Tibial nerve (tissue), 4 donors: ENCODE data around the gene MUC5AC.

ENCODE experiments used
- CTCF ChIP-seq, 5 experiments: fragments of 200-600 bp in 3 of 5; fragments of 450-650 bp in 2 of 5; sonication (generic) in 3 of 5; IDR thresholded peaks; one replicate each; pipeline ENCODE4 v1.5.1; 2016 to 2019; ENCODE audit warnings: antibody characterized with exemption in 5 of 5, mild to moderate bottlenecking in 3 of 5, moderate library complexity in 2 of 5
- EP300 ChIP-seq, 2 donors: sonication (generic); formaldehyde crosslinking; IDR thresholded peaks; one replicate each; pipeline ENCODE4 v1.6.1; 2017; ENCODE audit warnings: antibody characterized with exemption in 2 of 2, mild to moderate bottlenecking in 1 of 2
- POLR2A ChIP-seq, 2 donors: fragments of 450-650 bp; IDR thresholded peaks; one replicate each; pipeline ENCODE4 v1.6.1; 2017; ENCODE audit warnings: antibody characterized with exemption in 2 of 2, mild to moderate bottlenecking in 2 of 2, moderate library complexity in 2 of 2

- TF ChIP-seq POLR2A (IDR thresholded peaks at IDR 0.05) (no peak), CTCF (IDR thresholded peaks at IDR 0.05) (no peak), EP300 (IDR thresholded peaks at IDR 0.05) (no peak)
These were observed 69.3 kb downstream of the MUC5AC start for GRCh38 chr11:1226986-1227550.
